Subcutaneous adipose tissue (tissue), 4 donors: Measurements from ENCODE around the gene ARAP2. TPM values are rescaled to one million over a fixed set of nuclear protein-coding genes. Genes with fewer than 3 reads are reported as not detected.

Source experiments
- total RNA-seq, 4 donors: library from RNA; depleted of rRNA; stranded (reverse); fragments of >200 nt; gene quantifications; one replicate each; pipeline ENCODE4 v1.1.0, GENCODE V29; 2016
- TF ChIP-seq, protein P1 (sequence below): fragments of 450-650 bp; IDR thresholded peaks from one replicate; pipeline ENCODE4 v1.5.1; 2016; ENCODE audit warnings: low read depth, mild to moderate bottlenecking, control low read depth, antibody characterized with exemption, moderate library complexity

ARAP2 gene
- total RNA-seq, 4 donors from 2014 or later, result 23.6 to 60.8 (median 34.4) TPM

DNA sequence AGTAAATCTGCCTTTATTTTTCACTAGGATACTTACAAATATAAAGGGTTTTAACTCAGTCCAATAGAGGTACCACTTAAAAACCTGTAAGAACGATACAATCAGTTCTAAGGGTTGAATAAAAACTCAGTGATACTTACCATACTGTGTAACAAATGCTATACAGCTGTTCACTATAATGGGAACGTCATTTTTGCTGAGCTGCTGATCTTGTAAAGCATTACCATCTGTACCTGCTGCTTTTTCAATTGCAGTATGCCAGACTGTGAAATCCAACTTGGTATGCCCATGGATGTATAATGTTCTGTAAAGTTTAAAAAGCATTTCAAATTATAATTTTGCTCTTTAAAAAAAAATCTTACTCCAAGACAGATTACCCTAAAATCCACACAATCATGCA, 111.2 kb downstream of the ARAP2 start:
- TF ChIP-seq, protein P1, sequence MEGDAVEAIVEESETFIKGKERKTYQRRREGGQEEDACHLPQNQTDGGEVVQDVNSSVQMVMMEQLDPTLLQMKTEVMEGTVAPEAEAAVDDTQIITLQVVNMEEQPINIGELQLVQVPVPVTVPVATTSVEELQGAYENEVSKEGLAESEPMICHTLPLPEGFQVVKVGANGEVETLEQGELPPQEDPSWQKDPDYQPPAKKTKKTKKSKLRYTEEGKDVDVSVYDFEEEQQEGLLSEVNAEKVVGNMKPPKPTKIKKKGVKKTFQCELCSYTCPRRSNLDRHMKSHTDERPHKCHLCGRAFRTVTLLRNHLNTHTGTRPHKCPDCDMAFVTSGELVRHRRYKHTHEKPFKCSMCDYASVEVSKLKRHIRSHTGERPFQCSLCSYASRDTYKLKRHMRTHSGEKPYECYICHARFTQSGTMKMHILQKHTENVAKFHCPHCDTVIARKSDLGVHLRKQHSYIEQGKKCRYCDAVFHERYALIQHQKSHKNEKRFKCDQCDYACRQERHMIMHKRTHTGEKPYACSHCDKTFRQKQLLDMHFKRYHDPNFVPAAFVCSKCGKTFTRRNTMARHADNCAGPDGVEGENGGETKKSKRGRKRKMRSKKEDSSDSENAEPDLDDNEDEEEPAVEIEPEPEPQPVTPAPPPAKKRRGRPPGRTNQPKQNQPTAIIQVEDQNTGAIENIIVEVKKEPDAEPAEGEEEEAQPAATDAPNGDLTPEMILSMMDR, result no peak

DNA sequence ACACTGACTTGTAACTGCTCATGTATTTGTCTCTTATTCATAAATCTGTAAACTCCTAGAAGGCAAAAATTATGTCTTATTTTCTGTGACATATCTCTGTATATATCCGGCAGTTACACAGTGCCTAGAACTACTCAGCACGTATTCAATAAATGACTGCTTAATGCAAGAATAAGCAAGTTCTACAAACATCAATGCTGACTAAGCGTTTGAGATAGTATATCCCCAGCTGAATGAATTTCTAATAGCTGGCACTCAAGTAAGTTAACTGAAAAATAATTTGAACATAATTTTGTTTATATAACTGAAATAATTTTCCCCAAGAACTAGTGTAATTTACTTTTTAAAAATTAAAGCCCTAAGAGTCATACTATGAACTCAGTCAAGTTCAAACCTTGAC, 113.7 kb downstream of the ARAP2 start:
- TF ChIP-seq, protein P1, result no peak

DNA sequence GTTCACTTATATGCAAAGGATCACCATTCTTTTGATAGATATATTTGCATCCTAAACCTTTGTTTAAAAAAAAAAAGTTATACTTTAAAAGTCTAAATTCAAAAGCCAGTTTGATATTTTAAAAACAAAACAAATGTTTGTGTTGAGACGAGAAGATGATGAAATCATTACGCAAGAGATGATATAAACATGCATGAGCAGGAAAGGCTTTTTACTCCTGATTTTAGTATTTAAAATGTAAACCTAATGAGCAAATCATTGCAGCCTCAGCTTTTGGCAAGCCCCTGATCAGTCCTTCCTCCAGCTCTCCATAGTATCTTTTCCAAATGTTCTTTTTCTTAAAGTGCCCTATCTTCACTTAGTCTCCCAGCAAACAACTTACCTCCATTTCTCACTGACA, 115.6 kb downstream of the ARAP2 start:
- TF ChIP-seq, protein P1, result no peak

DNA sequence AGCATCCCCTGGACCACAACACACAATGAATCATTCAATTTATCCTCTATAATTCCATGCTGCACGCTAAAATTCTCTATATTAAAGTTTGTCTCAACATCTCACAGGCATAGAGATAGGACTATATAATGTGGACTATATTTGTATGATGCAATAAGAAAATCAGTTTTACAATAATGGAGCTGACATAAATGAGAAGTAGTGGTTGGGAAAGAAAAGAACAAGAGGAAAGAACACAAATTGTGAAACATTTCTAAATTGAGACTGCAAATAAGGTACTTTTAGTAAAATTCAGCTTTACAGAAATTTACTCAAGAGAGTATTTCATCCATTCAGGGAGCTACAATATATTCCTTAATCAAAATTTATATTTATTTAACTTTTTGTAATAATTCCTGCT, 120.4 kb downstream of the ARAP2 start:
- TF ChIP-seq, protein P1, result no peak

DNA sequence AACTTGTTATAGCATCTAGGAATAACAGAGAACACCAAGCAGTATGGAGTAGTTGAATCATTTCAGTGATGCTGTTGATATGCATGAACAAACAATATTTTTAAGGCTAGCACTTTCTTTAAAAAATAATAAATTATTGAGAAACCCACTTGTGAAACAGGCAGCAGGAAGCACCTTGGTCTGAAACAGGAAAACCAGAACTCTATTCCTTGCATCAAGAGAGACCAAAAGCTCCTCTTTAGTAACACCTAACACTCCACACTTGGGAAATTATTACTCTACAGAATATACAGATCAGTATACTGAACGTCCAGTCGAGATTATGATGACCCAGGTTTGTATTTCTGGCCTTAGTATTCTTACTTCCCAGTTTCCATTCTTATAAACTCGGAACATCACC, 129.0 kb downstream of the ARAP2 start:
- TF ChIP-seq, protein P1, result no peak

DNA sequence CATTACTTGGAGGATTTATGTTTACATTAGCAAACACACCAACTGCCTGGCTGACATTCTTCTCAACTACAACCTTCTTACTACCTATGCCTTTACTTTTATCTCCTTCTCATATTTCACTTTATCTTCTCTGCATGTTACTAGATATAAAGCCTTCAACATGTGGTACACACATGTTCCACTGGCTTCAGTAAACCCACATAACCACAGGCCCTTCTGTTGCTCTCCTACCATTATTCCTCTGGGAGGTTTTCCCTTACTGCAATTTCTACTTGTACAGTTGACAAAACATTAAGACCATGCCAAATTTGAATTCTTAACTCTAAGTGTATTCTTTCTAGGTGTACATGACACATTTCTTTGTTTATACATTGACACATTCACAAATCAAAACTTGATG, 133.1 kb downstream of the ARAP2 start:
- TF ChIP-seq, protein P1, result no peak

DNA sequence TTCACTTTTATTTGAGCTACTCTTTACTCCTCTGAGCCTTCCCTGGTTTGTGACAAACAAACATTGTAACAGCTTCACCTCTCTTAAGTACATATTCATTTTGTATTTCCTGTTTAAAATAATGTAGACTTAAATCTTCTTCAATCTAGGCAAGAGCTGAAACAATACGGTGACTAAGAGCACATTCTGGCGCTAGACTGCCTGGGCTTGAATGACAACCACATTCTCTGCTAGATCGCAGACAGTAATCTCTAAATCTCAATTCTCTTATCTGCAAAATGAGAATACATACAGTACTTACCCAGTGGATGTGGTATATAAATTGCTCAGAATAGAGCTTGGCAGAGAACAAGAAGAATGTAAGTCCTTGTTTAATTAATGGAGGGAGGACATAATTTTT, 144.8 kb downstream of the ARAP2 start:
- TF ChIP-seq, protein P1, result no peak
